ENCODE measurements around the gene IGF2BP2. TPM values are rescaled to one million over a fixed set of nuclear protein-coding genes. Genes with fewer than 3 reads are reported as not detected.

Gene IGF2BP2
- total RNA-seq, 2 donors from 2014 or later = 143 to 162 TPM

GRCh38 chr3:185847506-185847905, 22.7 kb upstream of the IGF2BP2 start:
- no peaks in the 10 kb centered on the region for H3K36me3 Mint-ChIP-seq (ENCODE audit: low read depth)
- DNase-seq = no peak

GRCh38 chr3:185846037-185846436, 21.2 kb upstream of the IGF2BP2 start:
- Histone ChIP-seq H3K4me3 (ENCODE audit: low read length) (no peak overlapping the region), H3K27me3 (ENCODE audit: control insufficient read depth, insufficient read depth, low read length, poor library complexity, severe bottlenecking) (no peaks in the 10 kb centered on the region), H3K4me1 (ENCODE audit: control insufficient read depth, insufficient read depth, low read length) (no peaks in the 10 kb centered on the region), H3K36me3 (ENCODE audit: control insufficient read depth, insufficient read depth, low read length) (no peaks in the 10 kb centered on the region), H3K9ac (ENCODE audit: extremely low read depth, low read length, poor library complexity, severe bottlenecking) (no peak overlapping the region), H3K9me3 (ENCODE audit: control insufficient read depth, low read length) (no peaks in the 10 kb centered on the region), H3K27ac (ENCODE audit: low read depth, low read length) (no peak overlapping the region)
- H3K27me3 Mint-ChIP-seq (ENCODE audit: insufficient read depth) = peaks cover 1% of the 10 kb centered on the region
- TF ChIP-seq CTCF (conservative IDR thresholded peaks at IDR 0.05) = no peak
- DNase-seq = no peak
- no peaks in the 10 kb centered on the region for H3K36me3 Mint-ChIP-seq (ENCODE audit: low read depth)
- H3K4me1 Mint-ChIP-seq = peaks cover 5% of the 10 kb centered on the region
- no peak overlapping the region for H3K27ac Mint-ChIP-seq
- H3K4me3 Mint-ChIP-seq = no peak overlapping the region
- H3K9me3 Mint-ChIP-seq = no peaks in the 10 kb centered on the region
- WGBS, 2 experiments (ENCODE audit: insufficient coverage in 1 of 2, insufficient read length in 1 of 2) = 70 to 76% methylated on average over 5 to 6 of the region's 6 CpGs

More at GRCh38 chr3:185847506-185847905, 22.7 kb upstream of the IGF2BP2 start:
- H3K9me3 ChIP-seq (ENCODE audit: control insufficient read depth, low read length) = no peaks in the 10 kb centered on the region
- H3K4me3 ChIP-seq (ENCODE audit: low read length) = no peak overlapping the region
- H3K4me3 Mint-ChIP-seq = no peak overlapping the region
- H3K4me1 Mint-ChIP-seq = peaks cover 5% of the 10 kb centered on the region
- H3K36me3 ChIP-seq (ENCODE audit: control insufficient read depth, insufficient read depth, low read length) = no peaks in the 10 kb centered on the region
- H3K9ac ChIP-seq (ENCODE audit: extremely low read depth, low read length, poor library complexity, severe bottlenecking) = no peak overlapping the region
- TF ChIP-seq CTCF (conservative IDR thresholded peaks at IDR 0.05) = no peak
- no peaks in the 10 kb centered on the region for H3K9me3 Mint-ChIP-seq
- peaks cover 1% of the 10 kb centered on the region for H3K27me3 Mint-ChIP-seq (ENCODE audit: insufficient read depth)
- no peaks in the 10 kb centered on the region for H3K4me1 ChIP-seq (ENCODE audit: control insufficient read depth, insufficient read depth, low read length)
- H3K27ac ChIP-seq (ENCODE audit: low read depth, low read length) = no peak overlapping the region
- H3K27ac Mint-ChIP-seq = no peak overlapping the region
- 94 to 96% methylated on average over 4 to 6 of the region's 6 CpGs for WGBS, 2 experiments (ENCODE audit: insufficient coverage in 1 of 2, insufficient read length in 1 of 2)
- no peaks in the 10 kb centered on the region for H3K27me3 ChIP-seq (ENCODE audit: control insufficient read depth, insufficient read depth, low read length, poor library complexity, severe bottlenecking)

- Histone ChIP-seq H3K9ac (ENCODE audit: extremely low read depth, low read length, poor library complexity, severe bottlenecking) (no peak overlapping the region), H3K4me1 (ENCODE audit: control insufficient read depth, insufficient read depth, low read length) (no peaks in the 10 kb centered on the region), H3K4me3 (ENCODE audit: low read length) (no peak overlapping the region), H3K36me3 (ENCODE audit: control insufficient read depth, insufficient read depth, low read length) (no peaks in the 10 kb centered on the region), H3K9me3 (ENCODE audit: control insufficient read depth, low read length) (no peaks in the 10 kb centered on the region), H3K27me3 (ENCODE audit: control insufficient read depth, insufficient read depth, low read length, poor library complexity, severe bottlenecking) (no peaks in the 10 kb centered on the region), H3K27ac (ENCODE audit: low read depth, low read length) (no peak overlapping the region)
- Mint-ChIP-seq H3K27me3 (ENCODE audit: insufficient read depth) (peaks cover 1% of the 10 kb centered on the region), H3K36me3 (ENCODE audit: low read depth) (no peaks in the 10 kb centered on the region), H3K27ac (no peak overlapping the region), H3K4me1 (peaks cover 5% of the 10 kb centered on the region), H3K9me3 (no peaks in the 10 kb centered on the region), H3K4me3 (no peak overlapping the region)
- no peak for DNase-seq
- WGBS, 2 experiments (ENCODE audit: insufficient coverage in 1 of 2, insufficient read length in 1 of 2) = 93 to 94% methylated on average over 2 to 3 of the region's 3 CpGs
- no peak for TF ChIP-seq CTCF (conservative IDR thresholded peaks at IDR 0.05)
Measured at GRCh38 chr3:185844051-185844450, 19.2 kb upstream of the IGF2BP2 start.

All from endodermal cell (in vitro differentiated cells).